ENCODE data around the gene NFIA.

NFIA gene

DNA sequence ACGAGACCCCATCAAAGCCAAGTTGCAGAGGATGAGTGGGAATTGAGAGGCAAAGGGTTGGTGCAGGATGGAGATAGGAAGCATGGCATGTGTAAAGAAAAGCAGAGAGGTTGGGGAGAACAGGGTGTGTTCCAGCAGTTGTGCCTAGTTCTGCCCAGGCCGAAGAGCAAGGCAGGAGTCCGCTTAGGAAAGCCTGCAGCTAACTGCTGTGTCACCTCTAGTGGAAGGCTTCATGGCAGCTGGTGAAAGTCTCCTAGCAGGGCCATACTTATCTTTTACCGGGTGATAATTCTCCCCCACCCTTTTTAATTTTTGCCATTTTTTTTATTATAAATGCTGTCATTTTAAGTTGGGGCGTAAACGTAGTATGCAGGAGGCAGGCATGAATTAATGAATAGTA is 93.6 kb downstream of the NFIA start:
- no peak for DNase-seq (ENCODE audit: extremely low read depth in 1 of 2, low read depth in 1 of 2)

DNA sequence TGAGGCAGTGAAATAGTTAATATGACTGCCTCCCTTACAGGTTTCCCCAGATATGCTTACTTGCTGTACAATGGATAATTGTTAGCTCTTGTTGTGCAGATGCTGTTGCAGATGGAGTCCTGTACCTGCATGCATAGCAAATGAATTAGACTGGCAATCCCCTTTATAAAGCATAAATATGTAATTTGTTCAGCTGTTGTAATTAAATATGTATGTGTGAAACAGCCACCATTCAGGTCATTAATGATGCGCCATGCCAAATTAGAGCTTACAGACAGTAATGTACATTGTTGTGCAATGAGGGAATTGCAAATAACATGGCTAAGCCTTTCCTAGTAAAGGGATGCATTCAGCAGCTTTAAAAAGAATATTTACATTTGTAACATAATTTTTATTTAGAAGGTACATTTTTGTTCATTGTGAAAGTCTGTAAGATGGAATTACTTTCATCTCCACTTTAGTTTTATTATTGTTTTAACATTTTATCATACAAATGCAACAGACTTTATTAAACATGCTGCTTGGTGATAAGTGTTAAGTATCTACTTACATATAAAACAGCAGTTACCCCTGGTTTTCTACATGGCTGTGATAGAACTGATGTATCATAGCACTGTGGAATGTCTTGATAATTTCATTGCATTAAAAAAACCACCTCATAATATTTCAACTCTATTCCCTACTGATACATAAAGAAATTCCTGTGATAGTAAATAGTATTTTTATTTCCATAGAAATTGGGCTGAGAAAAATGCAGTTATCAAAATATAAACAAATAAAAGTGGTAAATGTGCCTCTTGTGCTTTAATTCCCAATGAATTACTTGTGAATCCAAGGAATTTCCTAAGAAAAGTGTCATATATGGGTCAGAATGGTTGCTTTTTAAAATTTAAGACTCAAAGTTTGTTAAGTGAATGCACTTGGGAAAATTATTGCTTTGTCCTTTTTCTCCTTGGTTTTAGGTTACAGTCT is 99.0 kb downstream of the NFIA start:
- DNase-seq (ENCODE audit: extremely low read depth in 1 of 2, low read depth in 1 of 2): no peak

GRCh38 chr1:61182049-61182448 is 99.7 kb downstream of the NFIA start:
- no peak for DNase-seq (ENCODE audit: extremely low read depth in 1 of 2, low read depth in 1 of 2)

DNA sequence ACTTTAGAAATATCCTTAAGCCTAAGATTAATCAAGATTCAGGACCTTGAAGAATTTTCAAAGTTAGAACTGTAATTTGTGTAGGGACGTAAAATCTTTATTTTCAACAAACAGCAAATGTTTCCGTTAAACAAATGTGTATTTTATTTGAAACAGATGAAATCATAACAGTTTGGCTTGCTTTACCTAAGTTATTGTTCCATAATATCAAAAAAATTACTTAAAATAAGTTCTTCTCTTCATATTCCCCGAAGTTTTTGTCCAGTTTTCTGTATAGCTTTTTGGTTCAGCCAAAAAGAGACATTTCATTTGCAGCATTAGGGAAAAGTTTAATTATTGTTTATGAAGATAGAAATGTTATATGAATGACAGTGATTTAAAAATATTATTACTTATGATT is 100.1 kb downstream of the NFIA start:
- no peak for DNase-seq (ENCODE audit: extremely low read depth in 1 of 2, low read depth in 1 of 2)

DNA sequence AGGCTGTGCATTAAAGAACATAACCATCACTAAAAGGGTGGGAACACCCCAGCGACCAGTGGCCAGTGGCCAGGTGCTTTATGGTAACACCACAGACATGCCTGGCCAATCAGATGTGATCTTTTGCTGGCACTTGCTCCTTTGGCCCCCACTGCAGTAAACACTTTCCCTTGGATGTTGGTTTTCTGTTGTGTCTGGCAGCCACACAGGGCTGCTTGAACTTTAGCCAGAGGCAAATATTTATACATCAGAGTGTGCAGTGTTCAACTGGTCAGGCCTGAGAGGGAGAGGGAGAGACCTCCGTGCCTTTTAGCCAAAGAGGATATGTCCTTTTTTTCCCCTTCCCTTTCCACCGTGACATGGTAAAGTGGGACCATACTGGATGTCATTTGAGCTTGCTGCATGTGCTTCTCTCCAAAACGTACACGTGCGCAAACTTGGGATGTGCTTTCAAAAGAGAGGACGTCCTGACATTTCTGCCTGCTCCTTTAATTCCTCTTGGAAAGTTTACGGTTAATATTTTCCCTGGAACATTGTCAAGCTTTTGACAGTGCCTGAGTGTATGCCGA is 101.2 kb downstream of the NFIA start:
- no peak for DNase-seq (ENCODE audit: extremely low read depth in 1 of 2, low read depth in 1 of 2)

- no peak for DNase-seq (ENCODE audit: extremely low read depth in 1 of 2, low read depth in 1 of 2)
These were observed 101.8 kb downstream of the NFIA start for GRCh38 chr1:61184040-61184713.

- no peak for DNase-seq (ENCODE audit: extremely low read depth in 1 of 2, low read depth in 1 of 2)
These were observed 102.3 kb downstream of the NFIA start for GRCh38 chr1:61184714-61185106.

GRCh38 chr1:61186753-61187152 is 104.4 kb downstream of the NFIA start:
- DNase-seq (ENCODE audit: extremely low read depth in 1 of 2, low read depth in 1 of 2): no peak

DNA sequence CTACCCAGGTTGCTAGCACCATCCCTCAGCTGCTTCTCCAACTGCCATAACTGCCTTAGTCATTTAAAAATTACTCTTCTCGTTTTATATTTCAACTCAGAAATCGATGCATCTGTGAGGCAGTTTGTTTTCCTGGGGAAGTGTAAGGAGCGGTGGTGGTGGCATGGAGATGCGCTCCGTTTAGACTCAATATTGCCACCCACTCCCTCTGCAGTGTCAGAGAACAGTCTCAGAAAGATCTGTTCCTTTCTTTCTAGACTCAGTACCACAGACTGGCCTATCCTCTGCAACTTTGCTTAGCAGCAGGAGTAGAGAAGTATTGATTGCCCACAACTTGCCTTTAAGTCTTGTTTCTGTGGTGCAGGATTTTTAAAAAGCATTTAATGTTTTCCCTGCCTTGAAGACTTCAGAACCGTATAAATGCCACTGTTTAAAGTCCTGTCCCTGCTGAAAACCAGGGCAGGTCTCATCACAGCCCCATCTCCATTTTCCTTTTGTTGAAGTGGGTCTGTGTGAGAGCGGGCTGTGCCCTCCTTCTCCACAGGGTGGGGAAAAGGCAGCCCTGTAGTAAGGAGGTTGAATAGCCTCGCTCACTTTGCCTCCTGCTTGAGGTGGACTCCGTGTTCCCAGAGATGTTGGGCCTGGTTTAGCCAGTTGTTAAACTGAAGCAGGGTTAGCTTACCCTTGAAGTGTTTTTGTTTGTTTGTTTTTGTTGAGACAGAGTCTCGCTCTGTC is 105.2 kb downstream of the NFIA start:
- no peak for DNase-seq (ENCODE audit: extremely low read depth in 1 of 2, low read depth in 1 of 2)

- DNase-seq (ENCODE audit: extremely low read depth in 1 of 2, low read depth in 1 of 2): no peak
These were observed 107.8 kb downstream of the NFIA start for GRCh38 chr1:61190153-61190552.

DNA sequence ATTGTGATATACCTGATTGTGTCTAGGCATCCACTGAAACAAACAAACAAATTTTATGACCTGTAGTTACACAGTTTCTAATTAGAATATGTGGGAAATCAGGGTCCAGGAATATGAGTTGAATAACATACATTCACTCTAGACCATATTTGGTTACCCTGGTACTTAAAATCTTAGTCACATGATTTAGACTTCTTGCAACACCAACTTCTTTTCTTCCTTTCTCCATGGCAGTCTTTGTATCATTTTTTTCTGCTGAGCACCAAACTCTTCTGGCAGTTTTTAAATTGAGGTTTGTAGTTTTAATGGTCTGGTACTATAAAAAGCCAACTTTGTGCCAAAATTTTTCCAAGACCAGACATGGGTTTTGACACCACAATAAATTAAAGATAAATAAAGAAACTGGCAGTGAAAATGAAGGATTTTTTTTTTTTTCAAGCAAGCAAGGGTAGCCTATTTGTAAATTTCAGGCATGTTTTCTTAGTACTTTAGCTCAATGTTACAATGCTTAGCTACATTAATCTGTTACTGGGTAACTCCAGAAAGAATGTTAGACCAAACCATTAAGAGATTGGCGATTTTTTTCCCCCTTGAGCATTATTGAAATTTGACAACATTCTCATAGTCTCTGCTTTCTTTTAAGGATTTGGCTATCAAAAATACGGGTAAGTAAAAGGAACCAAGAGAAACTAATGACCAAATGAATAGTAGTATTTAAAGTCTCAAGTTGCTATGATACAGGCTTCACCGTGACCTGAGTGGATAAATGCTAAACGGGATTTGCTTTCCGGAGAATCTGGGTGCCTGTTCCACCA is 108.5 kb downstream of the NFIA start:
- DNase-seq (ENCODE audit: extremely low read depth in 1 of 2, low read depth in 1 of 2): no peak

DNA sequence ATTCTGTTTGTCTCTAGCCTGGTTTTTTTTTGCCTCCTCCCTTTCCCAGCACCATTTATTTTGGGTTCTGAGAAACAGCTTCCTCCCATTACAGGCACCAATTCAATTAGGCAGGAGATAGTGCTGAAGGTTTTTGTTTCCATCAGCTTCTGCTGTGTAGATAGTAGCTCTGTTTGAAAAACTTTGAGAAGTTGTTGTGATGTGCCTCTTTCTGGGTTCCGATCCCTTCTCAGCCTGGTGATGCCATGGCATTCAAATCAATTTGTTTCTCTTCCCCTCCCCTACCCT is 109.0 kb downstream of the NFIA start:
- no peak for DNase-seq (ENCODE audit: extremely low read depth in 1 of 2, low read depth in 1 of 2)

- DNase-seq (ENCODE audit: extremely low read depth in 1 of 2, low read depth in 1 of 2): no peak
These were observed 110.4 kb downstream of the NFIA start for GRCh38 chr1:61192663-61193330.

- DNase-seq (ENCODE audit: extremely low read depth in 1 of 2, low read depth in 1 of 2): no peak
These were observed 111.4 kb downstream of the NFIA start for GRCh38 chr1:61193808-61194207.

- DNase-seq (ENCODE audit: extremely low read depth in 1 of 2, low read depth in 1 of 2): no peak
These were observed 116.2 kb downstream of the NFIA start for GRCh38 chr1:61198554-61198953.

- DNase-seq (ENCODE audit: extremely low read depth in 1 of 2, low read depth in 1 of 2): no peak
These were observed 118.7 kb downstream of the NFIA start for GRCh38 chr1:61201035-61201434.

GRCh38 chr1:61202854-61203598 is 120.7 kb downstream of the NFIA start:
- no peak for DNase-seq (ENCODE audit: extremely low read depth in 1 of 2, low read depth in 1 of 2)

- DNase-seq (ENCODE audit: extremely low read depth in 1 of 2, low read depth in 1 of 2): no peak
These were observed 122.2 kb downstream of the NFIA start for GRCh38 chr1:61204528-61204927.

GRCh38 chr1:61207416-61207815 is 125.1 kb downstream of the NFIA start:
- DNase-seq (ENCODE audit: extremely low read depth in 1 of 2, low read depth in 1 of 2): no peak
